GM21737 (cell line): ENCODE data around the gene TMCO4.

Source experiments
- ATAC-seq: cut with Tn5 transposase; IDR thresholded peaks from one replicate; pipeline ENCODE4 v1.9.1; 2021; ENCODE audit warnings: mild to moderate bottlenecking, moderate library complexity; ENCODE audit not compliant: unreplicated experiment

Gene TMCO4

GRCh38 chr1:19776933-19777332 is 22.8 kb downstream of the TMCO4 start:
- ATAC-seq = no peak

- ATAC-seq = no peak
Measured at GRCh38 chr1:19776287-19776686, 23.4 kb downstream of the TMCO4 start.

- no peak for ATAC-seq
Measured at GRCh38 chr1:19775831-19776230, 23.9 kb downstream of the TMCO4 start.

- no peak for ATAC-seq
Measured at GRCh38 chr1:19775317-19775716, 24.4 kb downstream of the TMCO4 start.

- no peak for ATAC-seq
Measured at GRCh38 chr1:19774180-19774785, 25.4 kb downstream of the TMCO4 start.

- ATAC-seq = no peak
Measured at GRCh38 chr1:19773485-19773884, 26.2 kb downstream of the TMCO4 start.

GRCh38 chr1:19772053-19772452 is 27.7 kb downstream of the TMCO4 start:
- ATAC-seq = no peak

- no peak for ATAC-seq
Measured at GRCh38 chr1:19771350-19771749, 28.4 kb downstream of the TMCO4 start.

GRCh38 chr1:19770436-19771190 is 29.1 kb downstream of the TMCO4 start:
- no peak for ATAC-seq

- ATAC-seq = no peak
Measured at GRCh38 chr1:19769211-19769932, 30.3 kb downstream of the TMCO4 start.

- no peak for ATAC-seq
Measured at GRCh38 chr1:19768353-19769210, 31.1 kb downstream of the TMCO4 start.

- ATAC-seq = no peak
Measured at GRCh38 chr1:19765623-19766022, 34.1 kb downstream of the TMCO4 start.

- ATAC-seq = no peak
Measured at GRCh38 chr1:19764848-19765247, 34.9 kb downstream of the TMCO4 start.

- no peak for ATAC-seq
Measured at GRCh38 chr1:19762175-19762779, 37.4 kb downstream of the TMCO4 start.

GRCh38 chr1:19759740-19760089 is 40.0 kb downstream of the TMCO4 start:
- no peak for ATAC-seq

GRCh38 chr1:19758227-19758830 is 41.4 kb downstream of the TMCO4 start:
- no peak for ATAC-seq

- no peak for ATAC-seq
Measured at GRCh38 chr1:19757641-19758040, 42.1 kb downstream of the TMCO4 start.

GRCh38 chr1:19756480-19756879 is 43.2 kb downstream of the TMCO4 start:
- no peak for ATAC-seq

- ATAC-seq = no peak
Measured at GRCh38 chr1:19754482-19754881, 45.2 kb downstream of the TMCO4 start.

- ATAC-seq = no peak
Measured at GRCh38 chr1:19752083-19752696, 47.5 kb downstream of the TMCO4 start.
